ENCODE measurements around the gene RBM27.

GRCh38 chr5:146165903-146166302 is 37.5 kb upstream of the RBM27 start:
- no peak for TF ChIP-seq CTCF (IDR thresholded peaks at IDR 0.05)
- TF ChIP-seq EP300 (IDR thresholded peaks at IDR 0.05): no peak
- TF ChIP-seq POLR2A (IDR thresholded peaks at IDR 0.05): no peak
- no peak for TF ChIP-seq POLR2AphosphoS5 (IDR thresholded peaks at IDR 0.05)
